Natural killer cell (primary cell): Measurements from ENCODE around the gene CTNNA3. TPM values are rescaled to one million over a fixed set of nuclear protein-coding genes. Genes with fewer than 3 reads are reported as not detected.

Experiments
- ATAC-seq, 3 donors: fragments of 150-1000 bp in 2 of 3; fragments of 200-7000 bp in 1 of 3; cut with Tn5 transposase; 1 replicate in 1 of 3; 2 replicates in 2 of 3; pipeline ENCODE4 v1.10.0; 2021; ENCODE audit warnings: mild to moderate bottlenecking in 2 of 3, moderate library complexity in 2 of 3
- DNase-seq, 2 donors: peaks; one replicate each; pipeline versions ENCODE4 v3.0.0 to v3.0.0-alpha.2; 2013 to 2021; ENCODE audit warnings: mixed read lengths in 1 of 2
- H3K27ac ChIP-seq: one replicate; pipeline ENCODE4 v1.5.1; 2013; ENCODE audit warnings: mild to moderate bottlenecking, low read length
- H3K27me3 ChIP-seq: one replicate; pipeline ENCODE4 v1.6.1; 2013; ENCODE audit warnings: low read length; ENCODE audit not compliant: control insufficient read depth, insufficient read depth
- H3K36me3 ChIP-seq: one replicate; pipeline ENCODE4 v1.6.1; 2013; ENCODE audit warnings: low read length; ENCODE audit not compliant: control insufficient read depth, insufficient read depth
- H3K4me1 ChIP-seq: one replicate; pipeline ENCODE4 v1.6.1; 2013; ENCODE audit warnings: low read length; ENCODE audit not compliant: control insufficient read depth, insufficient read depth
- H3K4me3 ChIP-seq: one replicate; pipeline ENCODE4 v1.5.1; 2013; ENCODE audit warnings: low read length
- H3K9me3 ChIP-seq: one replicate; pipeline ENCODE4 v1.6.1; 2013; ENCODE audit warnings: low read length; ENCODE audit not compliant: control insufficient read depth, insufficient read depth
- H3K27ac Mint-ChIP-seq, 2 donors: one replicate each; pipeline ENCODE4 v1.8.0; 2022; ENCODE audit warnings: mild to moderate bottlenecking in 2 of 2, mixed read lengths in 2 of 2, moderate library complexity in 1 of 2
- H3K27me3 Mint-ChIP-seq, 2 donors: one replicate each; pipeline ENCODE4 v1.8.0; 2022; ENCODE audit warnings: low read depth in 2 of 2, mixed read lengths in 2 of 2
- H3K36me3 Mint-ChIP-seq: one replicate; pipeline ENCODE4 v1.8.0; 2022; ENCODE audit warnings: mixed read lengths
- H3K4me1 Mint-ChIP-seq, 2 donors: one replicate each; pipeline ENCODE4 v1.8.0; 2022; ENCODE audit warnings: mixed read lengths in 2 of 2
- H3K4me3 Mint-ChIP-seq: one replicate; pipeline ENCODE4 v1.8.0; 2022; ENCODE audit warnings: mild to moderate bottlenecking, moderate library complexity, mixed read lengths
- H3K9me3 Mint-ChIP-seq, 2 donors: one replicate each; pipeline ENCODE4 v1.8.0; 2022; ENCODE audit warnings: mixed read lengths in 2 of 2
- CTCF ChIP-seq: fragments of 200-600 bp; IDR thresholded peaks from one replicate; pipeline ENCODE4 v1.8.0; 2022; ENCODE audit warnings: antibody characterized with exemption
- WGBS: methylation state at CpG from one replicate; pipeline ENCODE4 v1.1.7; 2013; ENCODE audit warnings: missing lambda C conversion rate; ENCODE audit not compliant: insufficient coverage; 5-methylcytosine and 5-hydroxymethylcytosine counted together
- intact Hi-C: fragments of 100-400 bp; cut with micrococcal nuclease; formaldehyde crosslinking; loops from one replicate; pipeline ENCODE4 v1.14.2; 2022
- total RNA-seq, 4 donors: library from RNA; stranded (reverse); fragments of 120-200 nt in 1 of 4; gene quantifications; one replicate each; pipeline versions ENCODE4 v1.2.3 to v1.2.4, GENCODE V29; 2013 to 2022

CTNNA3 gene
- total RNA-seq, 3 donors from 2014 or later (not counting 1 experiment from before 2014, with no cell fraction given): not detected

DNA sequence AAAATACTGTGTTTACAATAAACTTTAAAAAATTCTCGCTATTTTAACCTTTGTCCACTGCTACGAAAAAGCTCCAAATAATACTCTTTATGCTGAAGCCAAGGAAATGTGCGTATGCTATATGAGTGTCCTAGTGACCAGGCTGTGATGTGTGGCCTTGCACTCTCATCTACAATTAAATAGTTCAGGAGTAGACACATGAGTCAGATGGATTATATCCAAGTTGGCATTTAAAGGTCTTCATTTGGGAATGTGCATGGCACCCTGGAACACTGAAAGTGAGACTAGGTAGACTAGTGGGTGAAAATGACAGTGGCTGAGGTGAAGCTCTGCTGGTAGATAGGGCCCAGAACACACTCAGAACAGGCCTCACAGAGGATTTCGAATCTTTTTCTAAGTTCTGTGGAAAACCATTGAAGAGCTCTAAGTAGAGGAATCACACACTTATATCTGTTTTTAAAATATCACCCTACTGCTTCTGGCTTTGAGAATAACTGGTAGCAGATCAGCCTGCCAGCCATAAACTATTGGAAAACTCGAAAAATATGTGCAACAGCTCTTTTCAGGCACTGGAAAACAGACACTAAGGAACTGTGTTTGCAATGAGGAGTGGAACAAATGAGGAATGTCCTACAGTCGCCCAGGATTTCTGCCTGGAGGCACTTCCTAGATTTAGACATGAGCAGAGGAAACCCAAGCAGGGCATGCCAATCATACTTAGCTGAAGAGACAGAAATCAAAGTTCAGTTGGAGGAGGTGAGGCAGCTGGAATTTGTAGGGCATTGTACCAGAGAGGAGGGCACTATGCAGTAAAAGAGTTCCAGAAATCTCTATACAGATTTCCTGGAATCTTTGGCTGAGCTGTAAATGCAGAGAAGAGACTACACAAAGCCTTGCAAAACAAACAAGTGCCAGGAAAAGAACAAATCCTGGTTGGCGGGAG, 1374.0 kb downstream of the CTNNA3 start:
- 75% methylated on average over 6 of the region's 7 CpGs for WGBS
- no peak for TF ChIP-seq CTCF
- no peak overlapping the region for H3K4me3 ChIP-seq

GRCh38 chr10:66318761-66319160, 1377.2 kb downstream of the CTNNA3 start:
- H3K27me3 Mint-ChIP-seq: no peaks in the 10 kb centered on the region
- intact Hi-C loops: no loop called here
- no CpG with 5 or more reads among the region's 3 CpGs for WGBS
- H3K4me1 Mint-ChIP-seq: no peaks in the 10 kb centered on the region
- Histone ChIP-seq H3K27ac (no peak overlapping the region), H3K4me3 (no peak overlapping the region), H3K4me1 (no peaks in the 10 kb centered on the region), H3K27me3 (no peaks in the 10 kb centered on the region), H3K36me3 (no peaks in the 10 kb centered on the region), H3K9me3 (peaks cover 3% of the 10 kb centered on the region)
- H3K4me3 Mint-ChIP-seq: no peak overlapping the region
- peaks cover 11 to 12% of the 10 kb centered on the region in 2 donors for H3K9me3 Mint-ChIP-seq
- no peaks in the 10 kb centered on the region for H3K36me3 Mint-ChIP-seq
- H3K27ac Mint-ChIP-seq: no peak overlapping the region
- ATAC-seq (no peak), DNase-seq (no peak)
- no peak for TF ChIP-seq CTCF

More for the DNA sequence above, 1374.0 kb downstream of the CTNNA3 start:
- ATAC-seq: no peak
- intact Hi-C loops: no loop called here
- Mint-ChIP-seq H3K9me3 (peaks cover 12 to 15% of the 10 kb centered on the region in 2 donors), H3K36me3 (no peaks in the 10 kb centered on the region), H3K4me1 (no peaks in the 10 kb centered on the region), H3K27ac (no peak overlapping the region), H3K27me3 (no peaks in the 10 kb centered on the region), H3K4me3 (no peak overlapping the region)
- Histone ChIP-seq H3K9me3 (peaks cover 3% of the 10 kb centered on the region), H3K36me3 (no peaks in the 10 kb centered on the region), H3K4me1 (no peaks in the 10 kb centered on the region), H3K27me3 (no peaks in the 10 kb centered on the region), H3K27ac (no peak overlapping the region)
- DNase-seq: no peak

DNA sequence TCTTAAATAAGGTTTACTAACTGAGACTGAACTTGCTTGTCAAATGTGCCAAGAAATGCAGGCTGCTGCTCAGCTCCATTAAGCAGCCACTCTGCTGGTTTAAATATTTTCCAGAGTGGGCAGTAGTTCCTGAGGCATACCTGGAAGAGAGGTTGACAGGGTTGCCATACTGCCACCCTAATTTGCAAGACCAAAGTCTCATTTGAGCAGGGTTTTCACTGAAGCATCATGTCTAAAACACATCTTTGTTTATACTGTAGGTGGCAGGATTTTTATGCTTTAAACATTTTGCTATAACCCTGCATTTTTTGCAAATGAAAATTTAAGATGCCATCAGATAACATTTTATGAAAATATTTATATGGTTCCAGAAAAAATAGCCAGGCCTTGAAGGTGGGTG, 1388.2 kb downstream of the CTNNA3 start:
- Histone ChIP-seq H3K36me3 (no peaks in the 10 kb centered on the region), H3K27ac (no peak overlapping the region), H3K9me3 (no peaks in the 10 kb centered on the region), H3K27me3 (no peaks in the 10 kb centered on the region), H3K4me1 (no peaks in the 10 kb centered on the region), H3K4me3 (no peak overlapping the region)
- Mint-ChIP-seq H3K4me1 (no peaks in the 10 kb centered on the region), H3K27ac (no peak overlapping the region), H3K4me3 (no peak overlapping the region), H3K27me3 (no peaks in the 10 kb centered on the region), H3K36me3 (no peaks in the 10 kb centered on the region), H3K9me3 (peaks cover 8 to 10% of the 10 kb centered on the region in 2 donors)
- ATAC-seq (no peak), DNase-seq (no peak)
- TF ChIP-seq CTCF: no peak
- intact Hi-C loops: no loop called here
